HEK293 (cell line): ENCODE measurements around the gene CPN2.

Experiments
- CTCF ChIA-PET: fragments of 350-600 bp; formaldehyde crosslinking; extraction: SDS; loops from one replicate; lab custom pipeline; 2021; ENCODE audit warnings: antibody characterized with exemption; lab: Yijun Ruan, JAX
- POLR2A ChIA-PET: fragments of 300-600 bp; formaldehyde crosslinking; extraction: SDS; loops from one replicate; lab custom pipeline; 2020; ENCODE audit warnings: antibody characterized with exemption, inconsistent platforms; lab: Yijun Ruan, JAX
- H3K27ac ChIP-seq: fragments of 200-500 bp; sonication (Bioruptor generic); 2 replicates; pipeline ENCODE4 v1.5.1; 2014; ENCODE audit warnings: low read depth, low read length, control low read depth, inconsistent platforms; ENCODE audit errors: extremely low read depth
- H3K36me3 ChIP-seq, 2 experiments: fragments of 200-500 bp in 1 of 2; sonication (Bioruptor generic) in 1 of 2; 1 replicate in 1 of 2; 2 replicates in 1 of 2; pipeline ENCODE4 v1.5.1; 2014 to 2017; ENCODE audit warnings: inconsistent platforms in 2 of 2, low read length in 2 of 2; ENCODE audit not compliant: control insufficient read depth in 2 of 2, insufficient read depth in 1 of 2
- H3K4me1 ChIP-seq: fragments of 200-500 bp; sonication (Bioruptor generic); 2 replicates; pipeline ENCODE4 v1.5.1; 2014; ENCODE audit warnings: mild to moderate bottlenecking, low read length, inconsistent platforms; ENCODE audit not compliant: control insufficient read depth, insufficient read depth
- H3K4me3 ChIP-seq: 2 replicates; pipeline ENCODE4 v1.5.1; 2011; ENCODE audit warnings: low read depth, mild to moderate bottlenecking, control low read depth, low read length, moderate library complexity
- H3K9me3 ChIP-seq: fragments of 200-500 bp; sonication (Bioruptor generic); 2 replicates; pipeline ENCODE4 v1.5.1; 2014; ENCODE audit warnings: low read depth, low read length, inconsistent platforms; ENCODE audit not compliant: control insufficient read depth, insufficient read depth
- ZBTB17 ChIP-seq: fragments of 450-650 bp; formaldehyde crosslinking; IDR thresholded peaks from 2 replicates; pipeline ENCODE4 v1.5.1; 2016; ENCODE audit warnings: missing biosample characterization, missing genetic modification characterization
- ZBTB21 ChIP-seq: fragments of 450-650 bp; formaldehyde crosslinking; IDR thresholded peaks from 2 replicates; pipeline ENCODE4 v1.5.1; 2017; ENCODE audit warnings: missing biosample characterization, missing genetic modification characterization
- ZBTB48 ChIP-seq: fragments of 450-650 bp; formaldehyde crosslinking; IDR thresholded peaks from 2 replicates; pipeline ENCODE4 v1.5.1; 2016; ENCODE audit warnings: missing biosample characterization, missing genetic modification characterization
- ZIC2 ChIP-seq: fragments of 450-650 bp; formaldehyde crosslinking; IDR thresholded peaks from 2 replicates; pipeline ENCODE4 v1.5.1; 2016; ENCODE audit warnings: missing biosample characterization, missing genetic modification characterization
- ZNF155 ChIP-seq: fragments of 450-650 bp; formaldehyde crosslinking; IDR thresholded peaks from 2 replicates; pipeline ENCODE4 v1.5.1; 2016; ENCODE audit warnings: missing biosample characterization, missing genetic modification characterization
- ZNF174 ChIP-seq: fragments of 450-650 bp; formaldehyde crosslinking; IDR thresholded peaks from 2 replicates; pipeline ENCODE4 v1.5.0; 2017; ENCODE audit warnings: missing biosample characterization, mild to moderate bottlenecking, missing genetic modification characterization
- ZNF202 ChIP-seq: fragments of 450-650 bp; formaldehyde crosslinking; IDR thresholded peaks from 2 replicates; pipeline ENCODE4 v1.5.1; 2016; ENCODE audit warnings: missing biosample characterization, missing genetic modification characterization, borderline replicate concordance
- ZNF24 ChIP-seq: fragments of 450-650 bp; formaldehyde crosslinking; IDR thresholded peaks from 2 replicates; pipeline ENCODE4 v1.5.1; 2016; ENCODE audit warnings: missing biosample characterization, missing genetic modification characterization
- ZNF324 ChIP-seq: fragments of 450-650 bp; formaldehyde crosslinking; IDR thresholded peaks from 2 replicates; pipeline ENCODE4 v1.5.1; 2016; ENCODE audit warnings: missing biosample characterization, missing genetic modification characterization
- ZNF394 ChIP-seq: fragments of 450-650 bp; formaldehyde crosslinking; IDR thresholded peaks from 2 replicates; pipeline ENCODE4 v1.5.1; 2016; ENCODE audit warnings: missing biosample characterization, missing genetic modification characterization, mild to moderate bottlenecking, moderate library complexity, borderline replicate concordance
- ZNF48 ChIP-seq: fragments of 450-650 bp; formaldehyde crosslinking; IDR thresholded peaks from 2 replicates; pipeline ENCODE4 v1.5.1; 2016; ENCODE audit warnings: missing biosample characterization, missing genetic modification characterization
- ZNF513 ChIP-seq: fragments of 450-650 bp; IDR thresholded peaks from 2 replicates; pipeline ENCODE4 v1.5.1; 2018; ENCODE audit warnings: missing biosample characterization, missing genetic modification characterization
- ZNF514 ChIP-seq: fragments of 450-650 bp; formaldehyde crosslinking; IDR thresholded peaks from 2 replicates; pipeline ENCODE4 v1.5.1; 2016; ENCODE audit warnings: missing biosample characterization, missing genetic modification characterization
- ZNF529 ChIP-seq: fragments of 450-650 bp; formaldehyde crosslinking; IDR thresholded peaks from 2 replicates; pipeline ENCODE4 v1.5.1; 2017; ENCODE audit warnings: missing genetic modification characterization, missing biosample characterization; ENCODE audit not compliant: insufficient replicate concordance
- ZNF654 ChIP-seq: fragments of 450-650 bp; formaldehyde crosslinking; IDR thresholded peaks from 2 replicates; pipeline ENCODE4 v1.5.1; 2016; ENCODE audit warnings: low read depth, missing biosample characterization, missing genetic modification characterization
- ZNF658 ChIP-seq: fragments of 450-650 bp; formaldehyde crosslinking; IDR thresholded peaks from 2 replicates; pipeline ENCODE4; 2016; ENCODE audit warnings: missing biosample characterization, missing genetic modification characterization
- ZNF677 ChIP-seq: fragments of 450-650 bp; IDR thresholded peaks from 2 replicates; pipeline ENCODE4 v1.5.0; 2018; ENCODE audit warnings: missing biosample characterization, mild to moderate bottlenecking, missing genetic modification characterization, moderate library complexity
- ZNF830 ChIP-seq: fragments of 450-650 bp; IDR thresholded peaks from 2 replicates; pipeline ENCODE4 v1.5.0; 2018; ENCODE audit warnings: missing biosample characterization, missing genetic modification characterization, low read depth, mild to moderate bottlenecking, moderate library complexity
- ZNF837 ChIP-seq: fragments of 450-650 bp; formaldehyde crosslinking; IDR thresholded peaks from 2 replicates; pipeline ENCODE4 v1.5.1; 2016; ENCODE audit warnings: missing biosample characterization, missing genetic modification characterization
- TF ChIP-seq, protein P1 (sequence below): fragments of 450-650 bp; formaldehyde crosslinking; IDR thresholded peaks from 2 replicates; pipeline ENCODE4 v1.5.1; 2016; ENCODE audit warnings: missing biosample characterization, missing genetic modification characterization
- TF ChIP-seq, protein P2 (sequence below): fragments of 450-650 bp; formaldehyde crosslinking; IDR thresholded peaks from 2 replicates; pipeline ENCODE4 v1.5.1; 2016; ENCODE audit warnings: missing biosample characterization, missing genetic modification characterization
- TF ChIP-seq, protein P3 (sequence below): IDR thresholded peaks from 2 replicates; pipeline ENCODE4 v1.6.1; 2011; ENCODE audit warnings: mild to moderate bottlenecking, low read depth, low read length, borderline replicate concordance

Gene CPN2

GRCh38 chr3:194346621-194347020 is 4.5 kb downstream of the CPN2 start:
- POLR2A ChIA-PET: no interaction called here
- no peak for TF ChIP-seq ZNF837 (tag by site-specific recombination)
- peak; percentile 35; the same call in 1 of the 2 replicates for TF ChIP-seq ZIC2 (tag by site-specific recombination)
- TF ChIP-seq, protein P1, sequence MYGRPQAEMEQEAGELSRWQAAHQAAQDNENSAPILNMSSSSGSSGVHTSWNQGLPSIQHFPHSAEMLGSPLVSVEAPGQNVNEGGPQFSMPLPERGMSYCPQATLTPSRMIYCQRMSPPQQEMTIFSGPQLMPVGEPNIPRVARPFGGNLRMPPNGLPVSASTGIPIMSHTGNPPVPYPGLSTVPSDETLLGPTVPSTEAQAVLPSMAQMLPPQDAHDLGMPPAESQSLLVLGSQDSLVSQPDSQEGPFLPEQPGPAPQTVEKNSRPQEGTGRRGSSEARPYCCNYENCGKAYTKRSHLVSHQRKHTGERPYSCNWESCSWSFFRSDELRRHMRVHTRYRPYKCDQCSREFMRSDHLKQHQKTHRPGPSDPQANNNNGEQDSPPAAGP (tag by site-specific recombination): peak; percentile 34; the same call in 1 of the 2 replicates
- Histone ChIP-seq H3K4me1 (peaks cover 4% of the 10 kb centered on the region; the same call in 1 of the 2 replicates), H3K9me3 (no peaks in the 10 kb centered on the region), H3K36me3 (no peaks in the 10 kb centered on the region), H3K4me3 (no peak overlapping the region), H3K27ac (no peak overlapping the region)
- CTCF ChIA-PET: interaction anchor here (0.7 kb wide), 1 partner anchor 13 kb away, joined by 3 read pairs; no protein-coding TSS in a partner anchor

DNA sequence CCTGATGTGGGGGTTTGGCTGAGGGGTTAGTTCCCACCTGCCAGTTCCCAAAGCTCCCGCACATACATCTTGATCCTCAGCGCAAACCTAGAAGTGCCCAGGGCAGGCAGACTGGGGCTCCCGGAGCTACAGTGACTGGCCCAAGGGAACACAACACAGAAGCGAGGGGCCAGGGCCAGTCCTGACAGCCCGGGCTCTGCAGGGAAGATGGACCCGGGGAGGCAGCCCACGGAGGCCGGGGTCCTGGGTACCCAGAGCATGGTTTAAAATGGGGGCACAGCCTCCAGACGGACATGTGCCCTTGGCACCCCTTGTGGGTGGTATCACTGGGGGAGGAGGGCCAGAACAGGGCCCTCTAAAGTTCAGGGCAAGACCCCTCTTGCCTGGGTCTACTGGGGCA is 5.1 kb downstream of the CPN2 start:
- Histone ChIP-seq H3K27ac (no peak overlapping the region), H3K9me3 (no peaks in the 10 kb centered on the region), H3K4me3 (no peak overlapping the region), H3K36me3 (no peaks in the 10 kb centered on the region), H3K4me1 (peaks cover 3% of the 10 kb centered on the region; the same call in 1 of the 2 replicates)
- ChIA-PET CTCF (interaction anchor here (0.7 to 3.0 kb wide), 3 partner anchors 9 to 578 kb away, joined by 3 to 20 read pairs (median 3); no protein-coding TSS in a partner anchor), POLR2A (no interaction called here)
- TF ChIP-seq ZNF677 (tag by site-specific recombination) (0 out of 2 replicates have a peak, but pooled peaks have one; percentile 3), ZNF324 (tag by site-specific recombination) (no peak)

GRCh38 chr3:194344012-194344411 is 7.1 kb downstream of the CPN2 start:
- no peak overlapping the region for H3K27ac ChIP-seq
- ChIA-PET CTCF (interaction anchor here (0.5 to 3.0 kb wide), 32 partner anchors 10 to 682 kb away, joined by 3 to 20 read pairs (median 4); no protein-coding TSS in a partner anchor), POLR2A (no interaction called here)
- no peaks in the 10 kb centered on the region for H3K4me1 ChIP-seq
- no peak for TF ChIP-seq ZNF513 (tag by site-specific recombination)
- no peak for TF ChIP-seq ZNF174 (tag by site-specific recombination)
- peak; percentile 79; the same call in 1 of the 2 replicates for TF ChIP-seq ZNF202 (tag by site-specific recombination)
- TF ChIP-seq ZBTB21: no peak
- TF ChIP-seq ZNF658 (tag by site-specific recombination): no peak
- TF ChIP-seq ZNF394 (tag by site-specific recombination): no peak
- TF ChIP-seq, protein P2, sequence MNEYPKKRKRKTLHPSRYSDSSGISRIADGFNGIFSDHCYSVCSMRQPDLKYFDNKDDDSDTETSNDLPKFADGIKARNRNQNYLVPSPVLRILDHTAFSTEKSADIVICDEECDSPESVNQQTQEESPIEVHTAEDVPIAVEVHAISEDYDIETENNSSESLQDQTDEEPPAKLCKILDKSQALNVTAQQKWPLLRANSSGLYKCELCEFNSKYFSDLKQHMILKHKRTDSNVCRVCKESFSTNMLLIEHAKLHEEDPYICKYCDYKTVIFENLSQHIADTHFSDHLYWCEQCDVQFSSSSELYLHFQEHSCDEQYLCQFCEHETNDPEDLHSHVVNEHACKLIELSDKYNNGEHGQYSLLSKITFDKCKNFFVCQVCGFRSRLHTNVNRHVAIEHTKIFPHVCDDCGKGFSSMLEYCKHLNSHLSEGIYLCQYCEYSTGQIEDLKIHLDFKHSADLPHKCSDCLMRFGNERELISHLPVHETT (tag by site-specific recombination): no peak
- no peak for TF ChIP-seq ZNF830 (tag by site-specific recombination)
- TF ChIP-seq, protein P3, sequence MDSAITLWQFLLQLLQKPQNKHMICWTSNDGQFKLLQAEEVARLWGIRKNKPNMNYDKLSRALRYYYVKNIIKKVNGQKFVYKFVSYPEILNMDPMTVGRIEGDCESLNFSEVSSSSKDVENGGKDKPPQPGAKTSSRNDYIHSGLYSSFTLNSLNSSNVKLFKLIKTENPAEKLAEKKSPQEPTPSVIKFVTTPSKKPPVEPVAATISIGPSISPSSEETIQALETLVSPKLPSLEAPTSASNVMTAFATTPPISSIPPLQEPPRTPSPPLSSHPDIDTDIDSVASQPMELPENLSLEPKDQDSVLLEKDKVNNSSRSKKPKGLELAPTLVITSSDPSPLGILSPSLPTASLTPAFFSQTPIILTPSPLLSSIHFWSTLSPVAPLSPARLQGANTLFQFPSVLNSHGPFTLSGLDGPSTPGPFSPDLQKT: no peak
- TF ChIP-seq ZBTB17: peak; percentile 29; the same call in 1 of the 2 replicates
- TF ChIP-seq ZNF654 (tag by site-specific recombination): peak; percentile 39; the same call in 1 of the 2 replicates
- TF ChIP-seq ZNF155 (tag by site-specific recombination): no peak
- TF ChIP-seq ZBTB48: 0 out of 2 replicates have a peak, but pooled peaks have one; percentile 31
- TF ChIP-seq ZNF514: no peak
- no peak for TF ChIP-seq ZNF24 (tag by site-specific recombination)
- TF ChIP-seq ZNF48 (tag by site-specific recombination): no peak
- TF ChIP-seq ZNF529: no peak
- no peak overlapping the region for H3K4me3 ChIP-seq
- H3K9me3 ChIP-seq: no peaks in the 10 kb centered on the region
- no peaks in the 10 kb centered on the region for H3K36me3 ChIP-seq
